Astrocyte (in vitro differentiated cells and primary cell): ENCODE data around the gene NLE1. TPM values are rescaled to one million over a fixed set of nuclear protein-coding genes. Genes with fewer than 3 reads are reported as not detected.

Source experiments
- DNase-seq: peaks from one replicate; pipeline ENCODE4 v3.0.0-alpha.2; 2010; ENCODE audit warnings: low read depth
- FAIRE-seq: peaks from 2 replicates; lab custom pipeline; 2011; peaks lifted over from hg19 to GRCh38; lab: Jason Lieb, UNC
- H2AFZ ChIP-seq: 2 replicates; pipeline ENCODE4 v1.6.0; 2012; ENCODE audit warnings: low read depth, low read length, inconsistent platforms
- H3K27ac ChIP-seq: 2 replicates; pipeline ENCODE4 v1.5.1; 2011; ENCODE audit warnings: low read depth, low read length, inconsistent platforms
- H3K27me3 ChIP-seq: 2 replicates; pipeline ENCODE4 v1.6.0; 2011; ENCODE audit warnings: low read length, inconsistent platforms; ENCODE audit not compliant: insufficient read depth
- H3K36me3 ChIP-seq: 2 replicates; pipeline ENCODE4 v1.5.1; 2011; ENCODE audit warnings: low read length, inconsistent platforms; ENCODE audit not compliant: insufficient read depth
- H3K4me1 ChIP-seq: 2 replicates; pipeline ENCODE4 v1.5.1; 2011; ENCODE audit warnings: low read length, inconsistent platforms; ENCODE audit not compliant: insufficient read depth
- H3K4me2 ChIP-seq: 2 replicates; pipeline ENCODE4 v1.6.0; 2012; ENCODE audit warnings: low read length, inconsistent platforms
- H3K4me3 ChIP-seq: 2 replicates; pipeline ENCODE4 v1.5.1; 2011; ENCODE audit warnings: low read depth, mild to moderate bottlenecking, low read length, inconsistent platforms; ENCODE audit not compliant: insufficient read depth
- H3K79me2 ChIP-seq: 2 replicates; pipeline ENCODE4 v1.6.0; 2012; ENCODE audit warnings: mild to moderate bottlenecking, low read length, inconsistent platforms; ENCODE audit not compliant: insufficient read depth
- H3K9ac ChIP-seq: 2 replicates; pipeline ENCODE4 v1.6.0; 2012; ENCODE audit warnings: mild to moderate bottlenecking, low read length, inconsistent platforms
- H3K9me3 ChIP-seq: 2 replicates; pipeline ENCODE4 v1.5.1; 2012; ENCODE audit warnings: low read depth, mild to moderate bottlenecking, low read length, inconsistent platforms; ENCODE audit not compliant: insufficient read depth
- H4K20me1 ChIP-seq: 2 replicates; pipeline ENCODE4 v1.6.0; 2012; ENCODE audit warnings: low read length, inconsistent platforms; ENCODE audit not compliant: insufficient read depth
- H3K27ac Mint-ChIP-seq: one replicate; pipeline ENCODE4 v1.8.0; 2021; ENCODE audit warnings: mild to moderate bottlenecking, mixed read lengths; ENCODE audit not compliant: unreplicated experiment
- H3K27me3 Mint-ChIP-seq: one replicate; pipeline ENCODE4 v1.8.0; 2021; ENCODE audit warnings: low read depth, mixed read lengths; ENCODE audit not compliant: unreplicated experiment
- H3K36me3 Mint-ChIP-seq: one replicate; pipeline ENCODE4 v1.8.0; 2021; ENCODE audit warnings: low read depth, mixed read lengths; ENCODE audit not compliant: unreplicated experiment
- H3K4me1 Mint-ChIP-seq: one replicate; pipeline ENCODE4 v1.8.0; 2021; ENCODE audit warnings: low read depth, mixed read lengths; ENCODE audit not compliant: unreplicated experiment
- H3K4me3 Mint-ChIP-seq: one replicate; pipeline ENCODE4 v1.8.0; 2021; ENCODE audit warnings: mild to moderate bottlenecking, moderate library complexity, mixed read lengths; ENCODE audit not compliant: unreplicated experiment
- H3K9me3 Mint-ChIP-seq: one replicate; pipeline ENCODE4 v1.8.0; 2021; ENCODE audit warnings: mild to moderate bottlenecking, mixed read lengths; ENCODE audit not compliant: unreplicated experiment
- EZH2 ChIP-seq: IDR thresholded peaks from 2 replicates; pipeline ENCODE4 v1.6.1; 2012; ENCODE audit warnings: mild to moderate bottlenecking, low read length, inconsistent platforms; ENCODE audit not compliant: insufficient read depth
- total RNA-seq: library from RNA; stranded (reverse); gene quantifications from 2 replicates; pipeline ENCODE4 v1.2.1, GENCODE V29; 2021
- TF ChIP-seq, protein P1 (sequence below): IDR thresholded peaks from 2 replicates; pipeline ENCODE4 v1.5.1; 2011; ENCODE audit warnings: low read depth, mild to moderate bottlenecking, inconsistent platforms, low read length, moderate library complexity; ENCODE audit not compliant: insufficient read depth

NLE1 gene
- total RNA-seq, 1 donor from 2014 or later, result 19.8 TPM

DNA sequence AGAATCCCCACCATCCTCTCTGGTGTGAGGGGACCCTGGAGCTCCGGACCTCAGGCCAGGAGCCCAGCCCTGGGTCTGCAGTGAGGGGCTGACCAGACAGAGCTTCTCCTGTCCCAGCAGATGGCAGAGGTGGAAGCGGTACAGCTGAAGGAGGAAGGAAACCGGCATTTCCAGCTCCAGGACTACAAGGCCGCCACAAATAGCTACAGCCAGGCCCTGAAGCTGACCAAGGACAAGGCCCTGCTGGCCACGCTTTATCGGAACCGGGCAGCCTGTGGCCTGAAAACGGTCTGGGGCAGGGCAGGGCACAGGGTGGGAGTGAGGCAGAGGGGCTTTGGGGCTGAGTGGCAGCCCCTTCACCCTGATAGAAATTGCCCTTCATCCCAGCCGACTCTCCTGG lies 6.0 kb upstream of the NLE1 start:
- Histone ChIP-seq H3K27ac (no peak overlapping the region), H4K20me1 (no peaks in the 10 kb centered on the region), H3K79me2 (no peaks in the 10 kb centered on the region), H2AFZ (no peak overlapping the region), H3K36me3 (no peaks in the 10 kb centered on the region), H3K9me3 (no peaks in the 10 kb centered on the region), H3K27me3 (peaks cover 9% of the 10 kb centered on the region), H3K4me3 (no peak overlapping the region), H3K9ac (no peak overlapping the region), H3K4me2 (no peak overlapping the region), H3K4me1 (no peaks in the 10 kb centered on the region)
- Mint-ChIP-seq H3K4me3 (no peak overlapping the region), H3K27me3 (peaks cover 19% of the 10 kb centered on the region), H3K4me1 (peaks cover 2% of the 10 kb centered on the region), H3K9me3 (no peaks in the 10 kb centered on the region), H3K27ac (no peak overlapping the region), H3K36me3 (no peaks in the 10 kb centered on the region)
- DNase-seq (no peak), FAIRE-seq (no peak)
- no peak for TF ChIP-seq EZH2
- TF ChIP-seq, protein P1, sequence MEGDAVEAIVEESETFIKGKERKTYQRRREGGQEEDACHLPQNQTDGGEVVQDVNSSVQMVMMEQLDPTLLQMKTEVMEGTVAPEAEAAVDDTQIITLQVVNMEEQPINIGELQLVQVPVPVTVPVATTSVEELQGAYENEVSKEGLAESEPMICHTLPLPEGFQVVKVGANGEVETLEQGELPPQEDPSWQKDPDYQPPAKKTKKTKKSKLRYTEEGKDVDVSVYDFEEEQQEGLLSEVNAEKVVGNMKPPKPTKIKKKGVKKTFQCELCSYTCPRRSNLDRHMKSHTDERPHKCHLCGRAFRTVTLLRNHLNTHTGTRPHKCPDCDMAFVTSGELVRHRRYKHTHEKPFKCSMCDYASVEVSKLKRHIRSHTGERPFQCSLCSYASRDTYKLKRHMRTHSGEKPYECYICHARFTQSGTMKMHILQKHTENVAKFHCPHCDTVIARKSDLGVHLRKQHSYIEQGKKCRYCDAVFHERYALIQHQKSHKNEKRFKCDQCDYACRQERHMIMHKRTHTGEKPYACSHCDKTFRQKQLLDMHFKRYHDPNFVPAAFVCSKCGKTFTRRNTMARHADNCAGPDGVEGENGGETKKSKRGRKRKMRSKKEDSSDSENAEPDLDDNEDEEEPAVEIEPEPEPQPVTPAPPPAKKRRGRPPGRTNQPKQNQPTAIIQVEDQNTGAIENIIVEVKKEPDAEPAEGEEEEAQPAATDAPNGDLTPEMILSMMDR, result no peak

DNA sequence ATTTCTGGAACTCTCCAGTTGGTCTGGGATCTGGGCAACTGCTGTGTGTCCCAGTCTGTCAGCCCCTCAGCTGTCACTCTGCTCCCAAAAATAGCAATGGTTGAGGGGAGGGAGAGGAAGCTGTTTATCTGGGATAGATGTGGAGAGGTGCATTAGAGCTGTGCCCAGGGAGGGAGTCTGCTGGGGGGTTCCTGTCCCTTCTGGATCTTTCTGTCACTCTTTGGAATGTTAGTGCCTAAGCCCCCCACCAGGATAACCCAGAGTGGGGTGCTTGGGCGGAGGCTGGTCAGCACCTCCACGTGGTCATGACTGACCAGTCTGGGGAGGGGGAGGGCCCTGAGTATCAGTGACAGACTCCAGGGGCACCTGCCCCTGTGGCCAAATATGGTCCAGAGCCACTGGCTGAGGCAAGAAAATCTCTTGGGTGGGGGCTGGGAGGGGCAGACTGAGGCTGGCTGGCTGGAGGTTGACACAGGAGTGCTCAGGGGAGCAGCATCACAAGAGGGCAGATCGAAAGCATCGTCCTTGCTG lies 5.3 kb upstream of the NLE1 start, which contains the start of gene UNC45B:
Gene UNC45B, plus strand, starts transcription at position 443 of the 531 bp plus-strand sequence. CDS start 447 bp downstream, outside the sequence.
- Histone ChIP-seq H4K20me1 (no peaks in the 10 kb centered on the region), H3K27me3 (peaks cover 9% of the 10 kb centered on the region), H3K9ac (no peak within 1 kb of the TSS), H3K36me3 (no peaks in the 10 kb centered on the region), H2AFZ (no peak within 1 kb of the TSS), H3K27ac (no peak within 1 kb of the TSS), H3K4me2 (no peak within 1 kb of the TSS), H3K9me3 (no peaks in the 10 kb centered on the region), H3K4me3 (no peak within 1 kb of the TSS), H3K4me1 (no peaks in the 10 kb centered on the region), H3K79me2 (no peaks in the 10 kb centered on the region)
- no peak within 1 kb of the TSS for H3K4me3 Mint-ChIP-seq
- FAIRE-seq (no peak), DNase-seq (no peak)
- H3K27ac Mint-ChIP-seq, result no peak within 1 kb of the TSS
- H3K27me3 Mint-ChIP-seq, result peaks cover 19% of the 10 kb centered on the region
- no peaks in the 10 kb centered on the region for H3K36me3 Mint-ChIP-seq
- H3K9me3 Mint-ChIP-seq, result peaks cover under 1% of the 10 kb centered on the region
- TF ChIP-seq EZH2, result no peak
- TF ChIP-seq, protein P1, result no peak
- peaks cover 2% of the 10 kb centered on the region for H3K4me1 Mint-ChIP-seq

DNA sequence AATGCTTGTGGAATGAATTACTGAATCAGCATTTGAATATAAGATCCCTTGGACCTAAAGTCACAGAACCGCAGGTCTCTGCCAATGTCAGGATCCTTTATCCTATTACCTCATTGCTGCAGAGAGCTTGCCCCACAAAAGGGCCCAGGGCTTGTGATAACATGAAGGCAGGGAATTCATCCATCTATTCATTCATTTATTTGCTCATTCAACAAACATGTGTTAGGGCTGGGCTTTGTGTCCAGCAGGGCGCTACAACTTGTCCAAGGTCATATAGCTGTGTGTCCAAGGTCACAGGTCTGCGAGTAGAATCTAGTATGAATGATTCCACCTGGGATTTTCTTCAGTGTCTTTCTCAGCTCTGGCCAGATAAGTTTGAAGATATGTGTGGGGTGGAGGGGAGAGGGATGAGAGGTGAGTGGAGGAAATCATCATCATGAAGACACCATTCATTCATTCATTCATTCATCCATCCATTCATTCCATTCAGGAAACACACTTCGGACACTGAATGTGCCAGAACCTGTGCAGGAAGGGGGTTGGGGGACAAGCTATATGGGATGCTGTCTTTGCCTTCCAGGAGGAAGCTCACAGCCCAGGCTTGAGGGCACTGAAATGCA lies 4.2 kb upstream of the NLE1 start:
- FAIRE-seq, result no peak
- H4K20me1 ChIP-seq, result no peaks in the 10 kb centered on the region
- peaks cover 8% of the 10 kb centered on the region for H3K79me2 ChIP-seq
- H3K4me2 ChIP-seq, result no peak overlapping the region
- Mint-ChIP-seq H3K27ac (no peak overlapping the region), H3K27me3 (peaks cover 19% of the 10 kb centered on the region), H3K4me3 (no peak overlapping the region), H3K36me3 (no peaks in the 10 kb centered on the region), H3K9me3 (peaks cover 2% of the 10 kb centered on the region), H3K4me1 (peaks cover 2% of the 10 kb centered on the region)
- H2AFZ ChIP-seq, result no peak overlapping the region
- no peaks in the 10 kb centered on the region for H3K36me3 ChIP-seq
- H3K4me1 ChIP-seq, result no peaks in the 10 kb centered on the region
- no peak overlapping the region for H3K9ac ChIP-seq
- H3K9me3 ChIP-seq, result no peaks in the 10 kb centered on the region
- TF ChIP-seq, protein P1, result no peak
- TF ChIP-seq EZH2, result no peak
- DNase-seq, result no peak
- H3K27ac ChIP-seq, result no peak overlapping the region
- H3K27me3 ChIP-seq, result peaks cover 9% of the 10 kb centered on the region
- no peak overlapping the region for H3K4me3 ChIP-seq
